ENCODE measurements around the gene STXBP6. TPM values are rescaled to one million over a fixed set of nuclear protein-coding genes. Genes with fewer than 3 reads are reported as not detected.

Gene STXBP6
- total and polyA plus RNA-seq, 2 experiments from 2014 or later = 19.7 to 29.0 TPM

GRCh38 chr14:24848102-24848790 is 201.7 kb downstream of the STXBP6 start:
- no peak overlapping the region for H3K4me3 ChIP-seq
- no peak overlapping the region for H3K4me2 ChIP-seq
- ATAC-seq (no peak), DNase-seq (ENCODE audit: low spot score) (no peak)
- no peaks in the 10 kb centered on the region for H3K79me2 ChIP-seq (replicated peaks; ENCODE audit: insufficient read depth)
- H3K27me3 ChIP-seq (ENCODE audit: insufficient read depth) = no peaks in the 10 kb centered on the region
- H3F3A ChIP-seq (replicated peaks; ENCODE audit: low read depth) = no peaks in the 10 kb centered on the region
- no peak overlapping the region for H3K27ac Mint-ChIP-seq
- H3K9me2 ChIP-seq (ENCODE audit: insufficient read depth) = no peaks in the 10 kb centered on the region
- peaks cover 26% of the 10 kb centered on the region for H3K4me1 ChIP-seq (ENCODE audit: insufficient read depth)
- H3K36me3 ChIP-seq (ENCODE audit: insufficient read depth) = no peaks in the 10 kb centered on the region
- peaks cover 3% of the 10 kb centered on the region for H3K27me3 Mint-ChIP-seq (ENCODE audit: insufficient read depth, low read depth, poor library complexity)
- no peak overlapping the region for H2AFZ ChIP-seq
- no peak overlapping the region for H3K4me3 Mint-ChIP-seq
- H3K27ac ChIP-seq (ENCODE audit: low read depth) = no peak overlapping the region
- TF ChIP-seq ZNF462 (CRISPR knock-in tag; IDR thresholded peaks at IDR 0.05) (no peak), EZH2 (IDR thresholded peaks at IDR 0.05; ENCODE audit: low read depth, unreplicated experiment) (no peak), ETS1 (IDR thresholded peaks at IDR 0.05) (no peak), ZNF114 (CRISPR knock-in tag; IDR thresholded peaks at IDR 0.05) (no peak), NANOG (IDR thresholded peaks at IDR 0.05; ENCODE audit: borderline replicate concordance) (no peak), REST (IDR thresholded peaks at IDR 0.05; ENCODE audit: unreplicated experiment) (no peak), JUNB (IDR thresholded peaks at IDR 0.05; ENCODE audit: unreplicated experiment) (no peak)
- H4K20me1 ChIP-seq (replicated peaks; ENCODE audit: insufficient read depth) = no peaks in the 10 kb centered on the region
- H3K36me3 Mint-ChIP-seq (ENCODE audit: low read depth) = no peaks in the 10 kb centered on the region
- peaks cover 34% of the 10 kb centered on the region for H3K4me1 Mint-ChIP-seq
- H3K9me3 Mint-ChIP-seq = no peaks in the 10 kb centered on the region

All from GM23338 (cell line).